Nephron (organoid): ENCODE data around the gene HADH.

Source experiments
- H3K27ac Mint-ChIP-seq, 3 experiments: 2 replicates each; pipeline ENCODE4 v1.8.0; 2020; ENCODE audit warnings: mixed read lengths in 3 of 3, mild to moderate bottlenecking in 2 of 3, moderate library complexity in 1 of 3
- H3K27me3 Mint-ChIP-seq: 2 replicates; pipeline ENCODE4 v1.8.0; 2021; ENCODE audit warnings: low read depth, mild to moderate bottlenecking, moderate library complexity, mixed read lengths
- H3K36me3 Mint-ChIP-seq: 2 replicates; pipeline ENCODE4 v1.8.0; 2020; ENCODE audit warnings: low read depth, mixed read lengths
- H3K4me1 Mint-ChIP-seq: 2 replicates; pipeline ENCODE4 v1.8.0; 2020; ENCODE audit warnings: mixed read lengths
- H3K4me3 Mint-ChIP-seq, 3 experiments: 2 replicates each; pipeline ENCODE4 v1.8.0; 2020; ENCODE audit warnings: mild to moderate bottlenecking in 3 of 3, mixed read lengths in 3 of 3, moderate library complexity in 2 of 3
- H3K9me3 Mint-ChIP-seq: 2 replicates; pipeline ENCODE4 v1.8.0; 2020; ENCODE audit warnings: mixed read lengths
- CTCF ChIP-seq, 3 experiments: fragments of 200-600 bp; sonication (generic); IDR thresholded peaks; one replicate each; pipeline ENCODE4 v1.5.0; 2021; ENCODE audit warnings: antibody characterized with exemption in 3 of 3; ENCODE audit not compliant: unreplicated experiment in 3 of 3

HADH gene

GRCh38 chr4:107977966-107978705, 11.6 kb upstream of the HADH start:
- no peak overlapping the region for H3K27ac Mint-ChIP-seq
- H3K4me3 Mint-ChIP-seq = no peak overlapping the region
- H3K9me3 Mint-ChIP-seq = peaks cover 6% of the 10 kb centered on the region
- no peaks in the 10 kb centered on the region for H3K4me1 Mint-ChIP-seq
- TF ChIP-seq CTCF (IDR thresholded peaks at IDR 0.05; ENCODE audit: unreplicated experiment in 3 of 3) = no peak
- no peaks in the 10 kb centered on the region for H3K36me3 Mint-ChIP-seq
- H3K27me3 Mint-ChIP-seq = no peaks in the 10 kb centered on the region

- H3K27ac Mint-ChIP-seq = no peak overlapping the region
- peaks cover 6% of the 10 kb centered on the region for H3K9me3 Mint-ChIP-seq
- no peaks in the 10 kb centered on the region for H3K27me3 Mint-ChIP-seq
- H3K4me1 Mint-ChIP-seq = no peaks in the 10 kb centered on the region
- TF ChIP-seq CTCF (IDR thresholded peaks at IDR 0.05; ENCODE audit: unreplicated experiment in 3 of 3) = no peak
- no peak overlapping the region for H3K4me3 Mint-ChIP-seq
- H3K36me3 Mint-ChIP-seq = no peaks in the 10 kb centered on the region
Measured at GRCh38 chr4:107978716-107979451, 10.8 kb upstream of the HADH start.

GRCh38 chr4:107987916-107988762, 1.6 kb upstream of the HADH start:
- Mint-ChIP-seq H3K4me1 (peaks cover 30% of the 10 kb centered on the region), H3K36me3 (no peaks in the 10 kb centered on the region), H3K9me3 (no peaks in the 10 kb centered on the region), H3K27me3 (no peaks in the 10 kb centered on the region), H3K27ac (no peak overlapping the region), H3K4me3 (peak overlapping the region in 1 of 3 experiments; percentile 35)
- TF ChIP-seq CTCF (IDR thresholded peaks at IDR 0.05; ENCODE audit: unreplicated experiment in 3 of 3) = no peak

GRCh38 chr4:107988763-107989035, 990 bp upstream of the HADH start:
- TF ChIP-seq CTCF (IDR thresholded peaks at IDR 0.05; ENCODE audit: unreplicated experiment in 3 of 3) = no peak

GRCh38 chr4:107989162-107989536, 540 bp upstream of the HADH start:
- Mint-ChIP-seq H3K4me3 (peak overlapping the region; percentile 87 to 97 (median 92)), H3K4me1 (peaks cover 36% of the 10 kb centered on the region), H3K9me3 (no peaks in the 10 kb centered on the region), H3K36me3 (no peaks in the 10 kb centered on the region), H3K27me3 (no peaks in the 10 kb centered on the region), H3K27ac (peak overlapping the region in 2 of 3 experiments; percentile 31 to 86)
- TF ChIP-seq CTCF (IDR thresholded peaks at IDR 0.05; ENCODE audit: unreplicated experiment in 3 of 3) = no peak

More at GRCh38 chr4:107988763-107989035, 990 bp upstream of the HADH start:
- H3K9me3 Mint-ChIP-seq = no peaks in the 10 kb centered on the region
- no peaks in the 10 kb centered on the region for H3K27me3 Mint-ChIP-seq
- H3K4me3 Mint-ChIP-seq = peak overlapping the region in 1 of 3 experiments; percentile 35
- H3K27ac Mint-ChIP-seq = no peak overlapping the region
- peaks cover 33% of the 10 kb centered on the region for H3K4me1 Mint-ChIP-seq
- H3K36me3 Mint-ChIP-seq = no peaks in the 10 kb centered on the region
